Gastroesophageal sphincter (tissue), 4 donors: ENCODE data around the gene SMARCD2. TPM values are rescaled to one million over a fixed set of nuclear protein-coding genes. Genes with fewer than 3 reads are reported as not detected.

Experiments used
- ATAC-seq: fragments of 150-250 bp; one replicate; pipeline ENCODE4 v1.9.1; 2016; ENCODE audit warnings: mild to moderate bottlenecking, moderate library complexity
- H3K27ac ChIP-seq, 4 donors: fragments of 200-600 bp; sonication (generic) in 3 of 4; 1 replicate in 3 of 4; 2 replicates in 1 of 4; pipeline ENCODE4 v1.5.1; 2016 to 2019
- H3K27me3 ChIP-seq: fragments of 200-600 bp; sonication (generic); one replicate; pipeline ENCODE4 v1.5.1; 2019
- H3K36me3 ChIP-seq, 2 donors: fragments of 200-600 bp; sonication (generic); one replicate each; pipeline ENCODE4 v1.5.1; 2019; ENCODE audit warnings: control low read depth in 1 of 2
- H3K4me1 ChIP-seq, 3 donors: fragments of 200-600 bp; sonication (generic); 1 replicate in 2 of 3; 2 replicates in 1 of 3; pipeline ENCODE4 v1.5.1; 2016 to 2019; ENCODE audit warnings: control low read depth in 2 of 3
- H3K4me3 ChIP-seq, 2 donors: fragments of 200-600 bp; sonication (generic); one replicate each; pipeline ENCODE4 v1.5.1; 2019; ENCODE audit warnings: mild to moderate bottlenecking in 1 of 2, moderate library complexity in 1 of 2
- H3K9me3 ChIP-seq, 3 donors: fragments of 200-600 bp; sonication (generic); one replicate each; pipeline ENCODE4 v1.5.1; 2017 to 2019; ENCODE audit warnings: control low read depth in 2 of 3
- EP300 ChIP-seq: sonication (generic); formaldehyde crosslinking; IDR thresholded peaks from one replicate; pipeline ENCODE4 v1.6.1; 2017; ENCODE audit warnings: antibody characterized with exemption, mild to moderate bottlenecking
- POLR2A ChIP-seq, 2 donors: fragments of 450-650 bp; IDR thresholded peaks; one replicate each; pipeline ENCODE4 v1.6.1; 2017; ENCODE audit warnings: antibody characterized with exemption in 2 of 2, mild to moderate bottlenecking in 2 of 2, moderate library complexity in 1 of 2
- POLR2AphosphoS5 ChIP-seq: sonication (generic); formaldehyde crosslinking; IDR thresholded peaks from one replicate; pipeline ENCODE4 v1.6.1; 2017; ENCODE audit warnings: antibody characterized with exemption
- WGBS, 2 donors: methylation state at CpG; one replicate each; pipeline ENCODE4 v1.1.5; 2018; ENCODE audit warnings: low coverage in 1 of 2; 5-methylcytosine and 5-hydroxymethylcytosine counted together
- total RNA-seq, 4 donors: library from RNA; depleted of rRNA; stranded (reverse); fragments of >200 nt; gene quantifications; one replicate each; pipeline ENCODE4 v1.1.0, GENCODE V29; 2016
- TF ChIP-seq, protein P1 (sequence below), 4 experiments: fragments of 200-600 bp in 2 of 4; fragments of 450-650 bp in 2 of 4; sonication (generic) in 1 of 4; IDR thresholded peaks; one replicate each; pipeline ENCODE4 v1.5.1; 2017 to 2019; ENCODE audit warnings: antibody characterized with exemption in 4 of 4, mild to moderate bottlenecking in 2 of 4, moderate library complexity in 2 of 4

The SMARCD2 gene
- total RNA-seq, 4 donors from 2014 or later = 103 to 160 (median 141) TPM

GRCh38 chr17:63819585-63820537 lies 22.6 kb downstream of the SMARCD2 start:
- Histone ChIP-seq H3K4me3 (no peak overlapping the region), H3K27me3 (no peaks in the 10 kb centered on the region), H3K4me1 (peaks cover 0 to 5% (median 0%) of the 10 kb centered on the region in 3 donors), H3K27ac (peak overlapping the region in 2 of 4 donors; percentile 35 to 36), H3K9me3 (no peaks in the 10 kb centered on the region), H3K36me3 (peaks cover 4 to 100% of the 10 kb centered on the region in 2 donors)
- no peak for ATAC-seq
- TF ChIP-seq EP300 = no peak
- 65 to 68% methylated on average over 6 to 19 of the region's 21 CpGs for WGBS, 2 donors

GRCh38 chr17:63819131-63819530 lies 23.4 kb downstream of the SMARCD2 start:
- Histone ChIP-seq H3K27ac (no peak overlapping the region), H3K4me1 (no peaks in the 10 kb centered on the region), H3K27me3 (no peaks in the 10 kb centered on the region), H3K9me3 (no peaks in the 10 kb centered on the region), H3K4me3 (no peak overlapping the region), H3K36me3 (peaks cover 4 to 100% of the 10 kb centered on the region in 2 donors)
- no peak for ATAC-seq
- TF ChIP-seq, protein P1, sequence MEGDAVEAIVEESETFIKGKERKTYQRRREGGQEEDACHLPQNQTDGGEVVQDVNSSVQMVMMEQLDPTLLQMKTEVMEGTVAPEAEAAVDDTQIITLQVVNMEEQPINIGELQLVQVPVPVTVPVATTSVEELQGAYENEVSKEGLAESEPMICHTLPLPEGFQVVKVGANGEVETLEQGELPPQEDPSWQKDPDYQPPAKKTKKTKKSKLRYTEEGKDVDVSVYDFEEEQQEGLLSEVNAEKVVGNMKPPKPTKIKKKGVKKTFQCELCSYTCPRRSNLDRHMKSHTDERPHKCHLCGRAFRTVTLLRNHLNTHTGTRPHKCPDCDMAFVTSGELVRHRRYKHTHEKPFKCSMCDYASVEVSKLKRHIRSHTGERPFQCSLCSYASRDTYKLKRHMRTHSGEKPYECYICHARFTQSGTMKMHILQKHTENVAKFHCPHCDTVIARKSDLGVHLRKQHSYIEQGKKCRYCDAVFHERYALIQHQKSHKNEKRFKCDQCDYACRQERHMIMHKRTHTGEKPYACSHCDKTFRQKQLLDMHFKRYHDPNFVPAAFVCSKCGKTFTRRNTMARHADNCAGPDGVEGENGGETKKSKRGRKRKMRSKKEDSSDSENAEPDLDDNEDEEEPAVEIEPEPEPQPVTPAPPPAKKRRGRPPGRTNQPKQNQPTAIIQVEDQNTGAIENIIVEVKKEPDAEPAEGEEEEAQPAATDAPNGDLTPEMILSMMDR (IDR thresholded peaks at IDR 0.05) = no peak
- no peak for TF ChIP-seq POLR2AphosphoS5
- TF ChIP-seq POLR2A (IDR thresholded peaks at IDR 0.05) = no peak
- TF ChIP-seq EP300 = no peak
- WGBS, 2 donors = 49 to 60% methylated on average over 5 to 6 of the region's 6 CpGs

GRCh38 chr17:63817736-63818385 lies 24.6 kb downstream of the SMARCD2 start:
- Histone ChIP-seq H3K9me3 (no peaks in the 10 kb centered on the region), H3K4me3 (no peak overlapping the region), H3K4me1 (no peaks in the 10 kb centered on the region), H3K27me3 (no peaks in the 10 kb centered on the region), H3K36me3 (peaks cover 4 to 100% of the 10 kb centered on the region in 2 donors), H3K27ac (no peak overlapping the region)
- ATAC-seq = no peak
- 85 to 90% methylated on average over 4 to 10 of the region's 27 CpGs for WGBS, 2 donors
- no peak for TF ChIP-seq EP300
- TF ChIP-seq, protein P1 (IDR thresholded peaks at IDR 0.05) = no peak
- TF ChIP-seq POLR2AphosphoS5 = no peak

- Histone ChIP-seq H3K27me3 (no peaks in the 10 kb centered on the region), H3K4me1 (no peaks in the 10 kb centered on the region), H3K27ac (no peak overlapping the region), H3K4me3 (no peak overlapping the region), H3K36me3 (peaks cover 6 to 100% of the 10 kb centered on the region in 2 donors), H3K9me3 (no peaks in the 10 kb centered on the region)
- ATAC-seq = no peak
- 93% methylated on average over 3 of the region's 4 CpGs; no CpG with 5 or more reads in 1 of the 2 donors for WGBS, 2 donors
- TF ChIP-seq, protein P1 (IDR thresholded peaks at IDR 0.05) = no peak
- TF ChIP-seq POLR2AphosphoS5 (no peak), POLR2A (IDR thresholded peaks at IDR 0.05) (no peak), EP300 (no peak)
Measured at GRCh38 chr17:63816669-63817068, 25.8 kb downstream of the SMARCD2 start.

DNA sequence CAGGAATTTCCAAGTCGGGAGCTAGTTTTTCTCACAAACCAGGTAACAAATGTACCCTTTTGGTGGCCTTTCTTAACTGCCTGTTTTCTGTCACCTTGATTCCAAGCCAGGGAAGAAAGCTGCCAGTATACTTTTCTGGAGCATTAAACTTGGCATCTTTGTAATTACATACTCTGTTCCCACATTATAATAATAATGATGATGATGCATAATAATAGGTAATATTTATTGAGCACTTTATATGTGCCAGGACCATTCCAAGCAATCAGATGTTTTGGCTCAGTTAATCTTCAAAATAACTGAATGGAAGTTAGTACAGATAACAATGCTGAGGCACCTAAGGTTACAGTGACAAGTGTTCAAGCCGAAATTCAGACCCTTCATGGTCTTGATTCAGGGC lies 26.4 kb downstream of the SMARCD2 start:
- Histone ChIP-seq H3K27me3 (no peaks in the 10 kb centered on the region), H3K36me3 (peaks cover 11 to 100% of the 10 kb centered on the region in 2 donors), H3K4me1 (no peaks in the 10 kb centered on the region), H3K9me3 (no peaks in the 10 kb centered on the region), H3K4me3 (no peak overlapping the region), H3K27ac (no peak overlapping the region)
- ATAC-seq = no peak
- TF ChIP-seq POLR2A (IDR thresholded peaks at IDR 0.05) (no peak), EP300 (no peak), POLR2AphosphoS5 (no peak)
- TF ChIP-seq, protein P1 (IDR thresholded peaks at IDR 0.05) = no peak
- WGBS, 2 donors = 88 to 90% methylated on average over 2 of the region's 2 CpGs
